ENCODE data around the gene CDH4.

- TF ChIP-seq CTCF (IDR thresholded peaks at IDR 0.05; ENCODE audit: control extremely low read depth in 1 of 3, insufficient read depth in 1 of 3, low read depth in 1 of 3, low read length in 3 of 3) = no peak
- no peak for TF ChIP-seq EP300 (IDR thresholded peaks at IDR 0.05; ENCODE audit: borderline replicate concordance in 1 of 2, low read depth in 2 of 2, low read length in 2 of 2)
- TF ChIP-seq, protein P1, sequence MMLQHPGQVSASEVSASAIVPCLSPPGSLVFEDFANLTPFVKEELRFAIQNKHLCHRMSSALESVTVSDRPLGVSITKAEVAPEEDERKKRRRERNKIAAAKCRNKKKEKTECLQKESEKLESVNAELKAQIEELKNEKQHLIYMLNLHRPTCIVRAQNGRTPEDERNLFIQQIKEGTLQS (IDR thresholded peaks at IDR 0.05; ENCODE audit: insufficient read depth, low read depth, low read length) = no peak
- no peak for TF ChIP-seq CEBPB (IDR thresholded peaks at IDR 0.05; ENCODE audit: low read depth, low read length)
- TF ChIP-seq TAF1 (IDR thresholded peaks at IDR 0.05; ENCODE audit: low read depth, low read length) = no peak
- TF ChIP-seq NRF1 (IDR thresholded peaks at IDR 0.05; ENCODE audit: low read depth, low read length) = no peak
- TF ChIP-seq RFX5 (IDR thresholded peaks at IDR 0.05; ENCODE audit: borderline replicate concordance, low read depth, low read length) = no peak
- no peak for TF ChIP-seq POLR2A (IDR thresholded peaks at IDR 0.05; ENCODE audit: control extremely low read depth in 1 of 2, low read depth in 2 of 2, low read length in 2 of 2)
- no peak for TF ChIP-seq SP2 (IDR thresholded peaks at IDR 0.05; ENCODE audit: low read length)
- TF ChIP-seq JUN (IDR thresholded peaks at IDR 0.05; ENCODE audit: low read depth, low read length) = no peak
- TF ChIP-seq CHD2 (IDR thresholded peaks at IDR 0.05; ENCODE audit: low read length) = no peak
- TF ChIP-seq POLR2AphosphoS5 (IDR thresholded peaks at IDR 0.05; ENCODE audit: low read depth, low read length) = no peak
- no peak for TF ChIP-seq EZH2 (IDR thresholded peaks at IDR 0.05; ENCODE audit: low read depth, low read length, severe bottlenecking)
- no peak for TF ChIP-seq MAFK (IDR thresholded peaks at IDR 0.05; ENCODE audit: low read depth, low read length)
Measured at GRCh38 chr20:61708891-61709290, 456.8 kb downstream of the CDH4 start.

All from H1 (cell line).